Panc1 (cell line): ENCODE data around the gene RGL4. TPM values are rescaled to one million over a fixed set of nuclear protein-coding genes. Genes with fewer than 3 reads are reported as not detected.

Source experiments
- ATAC-seq: fragments of 200-7000 bp; cut with Tn5 transposase; 2 replicates; pipeline ENCODE4 v1.9.1; 2020; ENCODE audit warnings: mild to moderate bottlenecking, moderate library complexity
- BruUV-seq: library from RNA; stranded (reverse); fragments of 400-500 nt; replicated peaks from 2 replicates; lab custom pipeline; 2021; lab: Mats Ljungman, UMichigan
- CTCF ChIA-PET: fragments of 300-600 bp; sonication (Branson Sonifier 250); formaldehyde crosslinking; loops from one replicate; lab custom pipeline; 2022; ENCODE audit warnings: antibody characterized with exemption; lab: Charles Lee
- POLR2A ChIA-PET: fragments of 300-600 bp; sonication (Branson Sonifier 250); formaldehyde crosslinking; loops from one replicate; lab custom pipeline; 2022; ENCODE audit warnings: antibody characterized with exemption; lab: Charles Lee
- DNase-seq: peaks from one replicate; pipeline ENCODE4 v3.0.0-alpha.2; 2010; ENCODE audit warnings: low read depth, low spot score
- H3K27ac ChIP-seq: 2 replicates; pipeline ENCODE4 v1.5.1; 2011; ENCODE audit warnings: mild to moderate bottlenecking, low read length, inconsistent platforms
- H3K27me3 ChIP-seq: fragments of 200-500 bp; sonication (Bioruptor generic); 2 replicates; pipeline ENCODE4 v1.6.0; 2014; ENCODE audit warnings: low read length, inconsistent platforms; ENCODE audit not compliant: control insufficient read depth, insufficient read depth
- H3K36me3 ChIP-seq: fragments of 200-500 bp; sonication (Bioruptor generic); 2 replicates; pipeline ENCODE4 v1.5.1; 2014; ENCODE audit warnings: inconsistent platforms, mild to moderate bottlenecking, low read length, moderate library complexity; ENCODE audit not compliant: control insufficient read depth, insufficient read depth
- H3K4me1 ChIP-seq: 2 replicates; pipeline ENCODE4 v1.5.1; 2011; ENCODE audit warnings: inconsistent platforms, mild to moderate bottlenecking, low read length, moderate library complexity; ENCODE audit not compliant: control insufficient read depth, insufficient read depth
- H3K4me3 ChIP-seq, 2 experiments: 2 replicates each; pipeline ENCODE4 v1.5.1; 2011 to 2012; ENCODE audit warnings: low read depth in 2 of 2, low read length in 2 of 2, mild to moderate bottlenecking in 2 of 2, inconsistent platforms in 1 of 2, moderate library complexity in 1 of 2
- H3K9me3 ChIP-seq: fragments of 200-500 bp; sonication (Bioruptor generic); 2 replicates; pipeline ENCODE4 v1.5.1; 2014; ENCODE audit warnings: low read depth, mild to moderate bottlenecking, inconsistent platforms, low read length, moderate library complexity; ENCODE audit not compliant: control insufficient read depth, insufficient read depth
- CTCF ChIP-seq: fragments of 450-650 bp; IDR thresholded peaks from 2 replicates; pipeline ENCODE4 v1.5.1; 2017; ENCODE audit warnings: mild to moderate bottlenecking
- POLR2AphosphoS5 ChIP-seq: IDR thresholded peaks from 2 replicates; pipeline ENCODE4 v1.6.1; 2012; ENCODE audit warnings: mild to moderate bottlenecking, low read depth, low read length, moderate library complexity
- REST ChIP-seq, 2 experiments: IDR thresholded peaks; 2 replicates each; pipeline ENCODE4 v1.6.1; 2011 to 2012; ENCODE audit warnings: low read depth in 2 of 2, control low read depth in 1 of 2, low read length in 1 of 2, mild to moderate bottlenecking in 1 of 2, moderate library complexity in 1 of 2; ENCODE audit not compliant: insufficient read depth in 1 of 2
- SIN3A ChIP-seq: IDR thresholded peaks from 2 replicates; pipeline ENCODE4 v1.6.1; 2012; ENCODE audit warnings: low read depth, mild to moderate bottlenecking, low read length, moderate library complexity, borderline replicate concordance; ENCODE audit not compliant: insufficient read depth
- TCF7L2 ChIP-seq: IDR thresholded peaks from 2 replicates; pipeline ENCODE4 v1.6.1; 2011; ENCODE audit warnings: mild to moderate bottlenecking, low read depth, low read length, inconsistent platforms
- in situ Hi-C: cut with HindIII; loops from 2 replicates; pipeline ENCODE4 v1.10.0; 2016; ENCODE audit warnings: low sequenced_read_pairs, low pct_unique_long_range_greater_than_20kb
- intact Hi-C: fragments of 100-400 bp; cut with micrococcal nuclease; formaldehyde crosslinking; loops from one replicate; pipeline ENCODE4 v1.10.0; 2022; ENCODE audit not compliant: unreplicated experiment
- total RNA-seq: library from RNA; stranded (reverse); gene quantifications from one replicate; pipeline ENCODE4 v1.2.1, GENCODE V29; 2021; ENCODE audit not compliant: unreplicated experiment

RGL4 gene
- total RNA-seq, 1 experiment from 2014 or later, result not detected

- Histone ChIP-seq H3K27ac (no peak overlapping the region), H3K4me3 (no peak overlapping the region), H3K9me3 (no peaks in the 10 kb centered on the region), H3K27me3 (no peaks in the 10 kb centered on the region), H3K36me3 (no peaks in the 10 kb centered on the region), H3K4me1 (no peaks in the 10 kb centered on the region)
- no peak for TF ChIP-seq POLR2AphosphoS5
- intact Hi-C loops, result no loop called here
- BruUV-seq, result no TSS peak
- DNase-seq (no peak), ATAC-seq (no peak)
- CTCF ChIA-PET, result no interaction called here
- POLR2A ChIA-PET, result no interaction called here
- in situ Hi-C loops, result no loop called here
Observed at GRCh38 chr22:23737696-23738095, 46.9 kb downstream of the RGL4 start.

- Histone ChIP-seq H3K36me3 (no peaks in the 10 kb centered on the region), H3K4me3 (no peak overlapping the region), H3K27me3 (no peaks in the 10 kb centered on the region), H3K4me1 (no peaks in the 10 kb centered on the region), H3K27ac (no peak overlapping the region), H3K9me3 (no peaks in the 10 kb centered on the region)
- CTCF ChIA-PET, result no interaction called here
- ATAC-seq (no peak), DNase-seq (no peak)
- intact Hi-C loops, result no loop called here
- in situ Hi-C loops, result no loop called here
- BruUV-seq, result no TSS peak
- POLR2A ChIA-PET, result no interaction called here
- TF ChIP-seq CTCF, result no peak
- TF ChIP-seq REST (IDR thresholded peaks at IDR 0.05; ENCODE audit: insufficient read depth in 1 of 2, low read depth in 2 of 2, low read length in 1 of 2), result no peak
- no peak for TF ChIP-seq POLR2AphosphoS5
- no peak for TF ChIP-seq SIN3A
Observed at GRCh38 chr22:23742505-23743264, 51.9 kb downstream of the RGL4 start.

- TF ChIP-seq CTCF (no peak), POLR2AphosphoS5 (no peak), SIN3A (no peak), TCF7L2 (no peak), REST (IDR thresholded peaks at IDR 0.05; ENCODE audit: insufficient read depth in 1 of 2, low read depth in 2 of 2, low read length in 1 of 2) (no peak)
- CTCF ChIA-PET, result no interaction called here
- POLR2A ChIA-PET, result no interaction called here
Observed at GRCh38 chr22:23743303-23743705, 52.5 kb downstream of the RGL4 start.

More at GRCh38 chr22:23743303-23743705, 52.5 kb downstream of the RGL4 start:
- no peaks in the 10 kb centered on the region for H3K36me3 ChIP-seq
- no peaks in the 10 kb centered on the region for H3K9me3 ChIP-seq
- H3K27me3 ChIP-seq, result no peaks in the 10 kb centered on the region
- H3K4me1 ChIP-seq, result no peaks in the 10 kb centered on the region
- H3K4me3 ChIP-seq, result no peak overlapping the region
- ATAC-seq, result no peak
- intact Hi-C loops, result no loop called here
- no peak for DNase-seq
- H3K27ac ChIP-seq, result no peak overlapping the region
- in situ Hi-C loops, result no loop called here
- no TSS peak for BruUV-seq
